ENCODE measurements around the gene IL4.

The IL4 gene

GRCh38 chr5:132628814-132629213, 45.0 kb upstream of the IL4 start:
- H3K4me3 ChIP-seq (ENCODE audit: low read depth, low read length) = no peak overlapping the region
- POLR2A ChIA-PET = no interaction called here
- CTCF ChIA-PET = interaction anchor here (1.0 kb wide), 1 partner anchor 11 kb away, joined by 3 read pairs; no protein-coding TSS in a partner anchor
- H3K4me1 ChIP-seq (ENCODE audit: control insufficient read depth, insufficient read depth, low read length) = no peaks in the 10 kb centered on the region
- no peak overlapping the region for H3K27ac ChIP-seq (ENCODE audit: extremely low read depth, low read depth, low read length)
- H3K9me3 ChIP-seq (ENCODE audit: control insufficient read depth, insufficient read depth, low read depth, low read length) = no peaks in the 10 kb centered on the region
- TF ChIP-seq, protein P1, sequence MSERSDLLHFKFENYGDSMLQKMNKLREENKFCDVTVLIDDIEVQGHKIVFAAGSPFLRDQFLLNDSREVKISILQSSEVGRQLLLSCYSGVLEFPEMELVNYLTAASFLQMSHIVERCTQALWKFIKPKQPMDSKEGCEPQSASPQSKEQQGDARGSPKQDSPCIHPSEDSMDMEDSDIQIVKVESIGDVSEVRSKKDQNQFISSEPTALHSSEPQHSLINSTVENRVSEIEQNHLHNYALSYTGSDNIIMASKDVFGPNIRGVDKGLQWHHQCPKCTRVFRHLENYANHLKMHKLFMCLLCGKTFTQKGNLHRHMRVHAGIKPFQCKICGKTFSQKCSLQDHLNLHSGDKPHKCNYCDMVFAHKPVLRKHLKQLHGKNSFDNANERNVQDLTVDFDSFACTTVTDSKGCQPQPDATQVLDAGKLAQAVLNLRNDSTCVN (tag by site-specific recombination; optimal IDR thresholded peaks at IDR 0.05) = no peak
- TF ChIP-seq SP3 (tag by site-specific recombination; IDR thresholded peaks at IDR 0.05) (no peak), ZNF223 (tag by site-specific recombination; IDR thresholded peaks at IDR 0.05) (no peak), RBAK (tag by site-specific recombination; IDR thresholded peaks at IDR 0.05) (no peak), ZNF561 (tag by site-specific recombination; IDR thresholded peaks at IDR 0.05; ENCODE audit: borderline replicate concordance) (no peak), ZNF16 (tag by site-specific recombination; IDR thresholded peaks at IDR 0.05; ENCODE audit: low read depth) (no peak), ZNF747 (tag by site-specific recombination; IDR thresholded peaks at IDR 0.05) (no peak), ZFP3 (tag by site-specific recombination; IDR thresholded peaks at IDR 0.05; ENCODE audit: low read depth) (no peak), ZNF623 (tag by site-specific recombination; IDR thresholded peaks at IDR 0.05) (no peak), ZNF324 (tag by site-specific recombination; IDR thresholded peaks at IDR 0.05) (no peak), KLF16 (tag by site-specific recombination; IDR thresholded peaks at IDR 0.05) (no peak), SETDB1 (IDR thresholded peaks at IDR 0.05; ENCODE audit: insufficient read length, low read length) (no peak), ELK4 (IDR thresholded peaks at IDR 0.05; ENCODE audit: borderline replicate concordance, low read depth, low read length) (no peak), SP7 (tag by site-specific recombination; IDR thresholded peaks at IDR 0.05) (no peak), ZFP37 (tag by site-specific recombination; IDR thresholded peaks at IDR 0.05) (no peak), ZSCAN30 (tag by site-specific recombination; IDR thresholded peaks at IDR 0.05) (no peak), ZNF555 (tag by site-specific recombination; conservative IDR thresholded peaks at IDR 0.05) (no peak), ZNF362 (tag by site-specific recombination; IDR thresholded peaks at IDR 0.05) (no peak), ZNF121 (tag by site-specific recombination; IDR thresholded peaks at IDR 0.05) (no peak)
- TF ChIP-seq, protein P2, sequence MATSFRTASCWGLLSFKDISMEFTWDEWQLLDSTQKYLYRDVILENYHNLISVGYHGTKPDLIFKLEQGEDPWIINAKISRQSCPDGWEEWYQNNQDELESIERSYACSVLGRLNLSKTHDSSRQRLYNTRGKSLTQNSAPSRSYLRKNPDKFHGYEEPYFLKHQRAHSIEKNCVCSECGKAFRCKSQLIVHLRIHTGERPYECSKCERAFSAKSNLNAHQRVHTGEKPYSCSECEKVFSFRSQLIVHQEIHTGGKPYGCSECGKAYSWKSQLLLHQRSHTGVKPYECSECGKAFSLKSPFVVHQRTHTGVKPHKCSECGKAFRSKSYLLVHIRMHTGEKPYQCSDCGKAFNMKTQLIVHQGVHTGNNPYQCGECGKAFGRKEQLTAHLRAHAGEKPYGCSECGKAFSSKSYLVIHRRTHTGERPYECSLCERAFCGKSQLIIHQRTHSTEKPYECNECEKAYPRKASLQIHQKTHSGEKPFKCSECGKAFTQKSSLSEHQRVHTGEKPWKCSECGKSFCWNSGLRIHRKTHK (tag by site-specific recombination; IDR thresholded peaks at IDR 0.05) = no peak
- peaks cover 20 to 43% of the 10 kb centered on the region in 2 experiments for H3K36me3 ChIP-seq (ENCODE audit: control insufficient read depth in 2 of 2, insufficient read depth in 1 of 2, low read length in 2 of 2)

DNA sequence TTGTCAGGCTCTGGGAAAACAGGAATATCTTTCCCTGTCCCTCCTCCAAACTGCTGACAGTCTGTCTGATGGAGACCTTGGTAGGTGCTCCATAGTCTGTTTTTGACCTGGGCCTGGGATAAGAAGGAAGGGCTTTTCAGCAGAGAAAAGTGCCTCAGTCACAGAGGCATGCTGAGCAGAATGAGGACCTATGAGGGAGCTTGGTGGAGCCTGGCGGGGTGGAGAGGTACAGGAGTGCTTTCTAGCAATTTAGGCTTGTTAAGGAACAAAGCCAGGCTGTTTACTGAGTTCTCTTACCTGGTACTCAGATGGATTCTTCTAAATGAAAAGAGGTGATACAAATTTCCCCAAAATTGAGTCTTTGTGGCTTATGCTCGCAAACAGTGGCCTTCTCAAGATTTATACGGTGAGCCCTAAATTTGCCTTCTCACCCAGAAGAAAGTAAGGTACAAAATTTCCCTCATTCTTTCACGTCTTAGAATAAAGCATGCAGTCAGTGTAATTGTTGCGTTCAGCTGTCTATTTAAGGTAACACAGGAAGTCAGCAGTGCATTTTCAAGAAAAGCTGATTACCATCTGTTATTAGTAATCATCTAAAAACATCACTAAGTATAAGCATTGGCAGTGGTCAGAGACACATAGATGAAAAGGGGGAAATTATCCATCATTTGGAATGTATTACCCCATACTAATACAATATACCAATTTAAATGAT, 44.4 kb upstream of the IL4 start:
- no peak overlapping the region for H3K27ac ChIP-seq (ENCODE audit: extremely low read depth, low read depth, low read length)
- ChIA-PET CTCF (interaction anchor here (1.0 kb wide), 1 partner anchor 11 kb away, joined by 3 read pairs; no protein-coding TSS in a partner anchor), POLR2A (no interaction called here)
- H3K4me1 ChIP-seq (ENCODE audit: control insufficient read depth, insufficient read depth, low read length) = no peaks in the 10 kb centered on the region
- no peak overlapping the region for H3K4me3 ChIP-seq (ENCODE audit: low read depth, low read length)
- H3K9me3 ChIP-seq (ENCODE audit: control insufficient read depth, insufficient read depth, low read depth, low read length) = no peaks in the 10 kb centered on the region
- peaks cover 21 to 39% of the 10 kb centered on the region in 2 experiments for H3K36me3 ChIP-seq (ENCODE audit: control insufficient read depth in 2 of 2, insufficient read depth in 1 of 2, low read length in 2 of 2)
- TF ChIP-seq, protein P3, sequence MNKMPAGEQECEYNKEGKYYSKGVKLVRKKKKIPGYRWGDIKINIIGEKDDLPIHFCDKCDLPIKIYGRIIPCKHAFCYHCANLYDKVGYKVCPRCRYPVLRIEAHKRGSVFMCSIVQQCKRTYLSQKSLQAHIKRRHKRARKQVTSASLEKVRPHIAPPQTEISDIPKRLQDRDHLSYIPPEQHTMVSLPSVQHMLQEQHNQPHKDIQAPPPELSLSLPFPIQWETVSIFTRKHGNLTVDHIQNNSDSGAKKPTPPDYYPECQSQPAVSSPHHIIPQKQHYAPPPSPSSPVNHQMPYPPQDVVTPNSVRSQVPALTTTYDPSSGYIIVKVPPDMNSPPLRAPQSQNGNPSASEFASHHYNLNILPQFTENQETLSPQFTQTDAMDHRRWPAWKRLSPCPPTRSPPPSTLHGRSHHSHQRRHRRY (tag by site-specific recombination; IDR thresholded peaks at IDR 0.05) = no peak
- no peak for TF ChIP-seq ZNF211 (tag by site-specific recombination; IDR thresholded peaks at IDR 0.05; ENCODE audit: low read depth)
- TF ChIP-seq ZNF658 (tag by site-specific recombination; IDR thresholded peaks at IDR 0.05) = no peak
- TF ChIP-seq, protein P4, sequence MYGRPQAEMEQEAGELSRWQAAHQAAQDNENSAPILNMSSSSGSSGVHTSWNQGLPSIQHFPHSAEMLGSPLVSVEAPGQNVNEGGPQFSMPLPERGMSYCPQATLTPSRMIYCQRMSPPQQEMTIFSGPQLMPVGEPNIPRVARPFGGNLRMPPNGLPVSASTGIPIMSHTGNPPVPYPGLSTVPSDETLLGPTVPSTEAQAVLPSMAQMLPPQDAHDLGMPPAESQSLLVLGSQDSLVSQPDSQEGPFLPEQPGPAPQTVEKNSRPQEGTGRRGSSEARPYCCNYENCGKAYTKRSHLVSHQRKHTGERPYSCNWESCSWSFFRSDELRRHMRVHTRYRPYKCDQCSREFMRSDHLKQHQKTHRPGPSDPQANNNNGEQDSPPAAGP (tag by site-specific recombination; IDR thresholded peaks at IDR 0.05) = no peak
- no peak for TF ChIP-seq TCF7L2 (IDR thresholded peaks at IDR 0.05; ENCODE audit: borderline replicate concordance, low read depth, low read length)
- no peak for TF ChIP-seq ZNF292 (tag by site-specific recombination; IDR thresholded peaks at IDR 0.05; ENCODE audit: borderline replicate concordance, low read depth)
- TF ChIP-seq ZNF747 (tag by site-specific recombination; IDR thresholded peaks at IDR 0.05) = no peak
- no peak for TF ChIP-seq ZNF529 (tag by site-specific recombination; IDR thresholded peaks at IDR 0.05; ENCODE audit: insufficient replicate concordance)
